HG03196 (cell line): ENCODE results near the gene GPR68.
"Not testable (repeated sequence)": the region's sequence is repeated elsewhere in the genome, so short reads cannot be mapped to it uniquely, and the experiment has no call there.

ENCODE experiments used
- ATAC-seq: cut with Tn5 transposase; IDR thresholded peaks from one replicate; pipeline ENCODE4 v1.9.1; 2021; ENCODE audit not compliant: unreplicated experiment

Gene GPR68

GRCh38 chr14:91230397-91231035, 14.0 kb downstream of the GPR68 start:
- ATAC-seq = no peak

DNA sequence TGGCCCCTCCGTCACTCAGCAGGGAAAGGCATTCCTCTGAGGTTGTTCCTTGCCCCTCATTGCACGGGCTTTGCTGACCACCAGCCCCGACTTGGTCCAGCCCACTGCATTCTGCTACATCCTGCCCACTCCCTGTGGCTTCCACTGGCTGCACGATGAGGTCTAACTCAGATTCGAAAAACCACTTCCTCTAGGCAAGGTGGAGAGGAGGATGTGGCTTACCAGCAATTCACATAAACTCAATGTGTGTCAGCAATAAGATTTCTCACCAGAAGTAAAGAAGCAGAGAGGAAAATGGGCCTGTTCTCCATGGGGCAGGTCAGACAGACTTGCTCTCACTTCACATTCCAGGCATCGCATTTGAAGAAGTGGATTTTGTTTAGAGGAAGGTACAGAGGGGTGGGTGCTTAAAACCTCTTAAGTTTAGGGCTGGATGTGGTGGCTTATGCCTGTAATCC, 14.7 kb downstream of the GPR68 start:
- ATAC-seq = peak; percentile 65

DNA sequence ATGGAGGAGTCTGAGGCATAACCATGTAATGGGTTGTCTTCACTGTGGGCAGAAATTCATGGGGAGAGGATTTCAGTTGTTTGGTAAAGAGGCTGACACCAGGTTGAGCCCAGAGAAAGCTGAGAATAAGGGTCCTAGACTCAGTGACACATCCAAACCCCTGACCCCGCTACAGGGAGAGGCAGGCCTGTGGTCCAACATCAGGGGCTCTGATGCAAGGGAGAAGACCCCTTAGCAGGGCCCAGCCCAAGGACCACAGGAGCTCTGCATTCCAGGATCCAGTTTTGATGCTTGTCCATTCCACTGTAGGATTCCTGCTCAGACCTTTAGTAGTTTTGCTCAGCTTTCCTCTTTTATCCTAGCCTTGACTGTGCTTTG, 15.5 kb downstream of the GPR68 start:
- ATAC-seq = no peak

- ATAC-seq = peak; percentile 75
Measured at GRCh38 chr14:91228112-91229004, 16.1 kb downstream of the GPR68 start.

DNA sequence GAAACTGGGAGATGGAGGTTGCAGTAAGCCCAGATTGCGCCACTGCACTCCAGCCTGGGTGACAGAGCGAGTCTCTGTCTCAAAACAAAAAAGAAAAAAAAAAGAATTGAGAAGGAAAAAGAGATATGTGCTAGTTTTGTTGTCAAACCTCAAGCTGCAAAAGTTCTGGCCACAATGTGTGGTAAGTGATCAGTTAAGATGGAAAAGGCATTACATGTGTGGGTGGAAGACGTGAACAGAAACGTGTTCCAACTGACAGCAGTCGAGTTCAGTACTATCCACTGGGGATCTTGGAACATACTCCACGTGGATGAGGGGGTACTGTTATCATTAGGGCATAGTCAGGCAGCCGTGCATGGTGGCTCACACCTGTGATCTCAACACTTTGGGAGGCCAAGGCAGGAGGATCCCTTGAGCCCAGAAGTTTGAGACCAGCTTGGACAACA, 17.3 kb downstream of the GPR68 start:
- no peak for ATAC-seq

DNA sequence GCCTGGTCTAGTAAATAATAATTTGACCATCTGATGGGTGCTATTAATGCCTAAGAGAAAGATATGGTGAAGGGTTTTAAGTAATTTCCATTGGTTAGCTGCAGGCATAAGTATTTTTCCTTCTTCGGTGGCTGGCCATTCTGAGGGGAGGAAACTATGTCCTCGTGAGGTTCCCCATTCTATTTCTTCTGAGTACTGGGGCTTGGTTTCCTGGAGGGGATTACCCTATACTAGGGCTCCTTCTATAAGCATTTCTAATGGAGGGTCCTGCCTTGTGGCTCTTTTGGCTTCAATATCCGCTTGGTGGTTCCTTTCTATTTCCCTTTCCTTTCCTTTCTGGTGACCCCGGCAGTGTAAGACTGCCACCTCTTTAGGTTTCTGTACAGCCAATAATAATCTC, 18.1 kb downstream of the GPR68 start:
- ATAC-seq = not testable (repeated sequence)

- ATAC-seq = no peak
Measured at GRCh38 chr14:91225025-91225424, 19.5 kb downstream of the GPR68 start.

- ATAC-seq = no peak
Measured at GRCh38 chr14:91223028-91223783, 21.3 kb downstream of the GPR68 start.

GRCh38 chr14:91221270-91221669, 23.2 kb downstream of the GPR68 start:
- no peak for ATAC-seq

GRCh38 chr14:91220581-91221000, 23.9 kb downstream of the GPR68 start:
- no peak for ATAC-seq

GRCh38 chr14:91219517-91220389, 24.8 kb downstream of the GPR68 start:
- ATAC-seq = no peak

DNA sequence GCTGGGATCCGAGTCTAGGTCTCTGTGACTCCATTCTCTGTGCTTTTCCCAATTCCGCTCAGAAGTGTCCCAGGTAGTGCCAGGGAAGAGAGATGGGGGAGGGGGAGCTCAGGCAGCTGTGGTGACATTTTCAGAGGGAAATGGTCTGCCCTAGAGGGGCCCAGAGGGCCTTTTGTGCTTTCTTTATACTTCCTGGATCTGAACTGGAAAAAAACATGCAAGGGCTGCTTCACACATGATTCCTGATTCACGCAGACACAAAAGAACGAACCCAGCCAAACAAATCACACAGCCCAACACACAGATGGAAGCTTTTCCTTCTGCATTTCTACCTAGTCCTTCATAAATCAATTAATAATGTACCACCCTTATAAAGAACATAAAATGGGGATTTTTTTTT, 26.5 kb downstream of the GPR68 start:
- ATAC-seq = no peak

DNA sequence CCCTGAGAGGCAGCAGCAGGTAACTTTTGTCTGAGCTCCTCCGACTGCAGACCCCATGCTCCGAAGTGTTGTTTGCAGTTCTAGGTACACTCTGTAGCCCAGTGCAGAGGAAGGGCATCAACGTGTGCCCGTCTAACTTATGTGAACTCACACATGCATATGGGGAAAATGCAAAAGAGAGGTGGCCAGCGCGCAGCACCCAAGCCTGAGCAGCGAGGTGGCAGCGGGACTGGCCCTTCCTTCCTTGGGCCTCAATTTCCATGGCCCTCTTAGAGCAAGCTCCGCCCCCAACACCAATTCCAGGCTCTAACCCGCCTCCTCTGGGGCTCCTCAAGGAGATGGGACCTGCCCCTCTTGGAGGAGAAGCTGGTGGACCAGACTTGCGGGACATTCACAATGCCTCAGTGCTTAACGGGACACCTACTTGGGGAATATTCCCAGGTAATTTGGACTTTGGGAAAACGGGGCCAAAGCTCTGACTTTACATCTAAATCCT, 27.7 kb downstream of the GPR68 start:
- no peak for ATAC-seq

DNA sequence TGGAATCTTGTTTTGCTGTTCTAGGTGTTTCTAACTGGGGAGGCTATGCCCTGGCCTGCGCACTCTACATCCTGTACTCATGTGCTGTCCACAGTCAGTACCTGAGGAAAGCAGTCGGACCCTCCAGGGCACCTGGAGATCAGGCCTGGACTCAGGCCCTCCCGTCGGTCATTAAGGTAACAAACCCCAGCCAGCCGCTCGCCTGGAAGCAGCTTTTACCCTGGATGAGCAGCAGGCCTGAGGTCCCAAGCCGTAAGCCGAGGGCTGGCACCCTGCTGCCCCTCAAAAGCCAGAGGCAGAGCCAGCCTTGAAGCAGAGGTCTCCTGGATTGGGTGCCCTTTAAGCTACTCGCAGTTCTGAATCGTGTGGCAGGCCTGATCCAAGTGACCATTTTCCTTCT, 29.1 kb downstream of the GPR68 start:
- ATAC-seq = no peak

DNA sequence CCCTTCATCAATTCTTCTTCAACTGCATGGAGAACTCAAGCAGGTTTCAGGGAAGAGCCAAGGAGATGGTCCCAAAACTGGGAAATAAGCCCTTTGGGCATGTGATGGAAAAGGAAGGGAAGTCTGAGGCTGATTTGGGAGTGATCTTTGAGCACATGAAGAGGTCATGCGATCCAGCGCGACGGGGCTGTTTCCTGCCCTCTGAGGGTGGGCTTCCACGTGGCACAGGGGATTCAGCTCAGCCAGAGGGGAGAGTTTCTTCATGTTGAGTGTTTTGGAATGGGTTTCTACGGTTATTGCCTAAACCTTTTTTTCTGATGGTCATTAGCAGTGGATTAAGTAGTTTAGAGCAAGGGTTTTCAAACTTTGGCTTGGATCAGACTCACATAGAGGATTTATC, 30.2 kb downstream of the GPR68 start:
- no peak for ATAC-seq

DNA sequence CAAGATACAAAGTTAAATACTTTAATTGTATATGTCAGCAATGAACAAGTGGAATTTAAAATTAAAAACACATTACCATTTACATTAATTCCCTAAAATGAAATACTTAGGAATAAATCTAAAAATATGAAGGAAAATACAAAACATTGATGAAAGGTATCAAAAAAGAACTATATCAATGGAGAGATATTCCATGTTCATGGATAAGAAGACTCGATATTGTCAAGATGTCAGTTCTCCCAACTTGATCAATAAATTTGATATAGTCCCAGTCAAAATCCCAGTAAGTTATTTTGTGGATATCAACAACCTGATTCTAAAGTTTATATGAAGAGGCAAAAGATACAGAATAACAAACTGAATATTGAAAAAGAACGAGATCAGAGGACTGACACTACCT, 33.5 kb downstream of the GPR68 start:
- no peak for ATAC-seq

- no peak for ATAC-seq
Measured at GRCh38 chr14:91207008-91207407, 37.5 kb downstream of the GPR68 start.

GRCh38 chr14:91205459-91205858, 39.0 kb downstream of the GPR68 start:
- ATAC-seq = no peak

GRCh38 chr14:91204657-91205056, 39.8 kb downstream of the GPR68 start:
- ATAC-seq = no peak

DNA sequence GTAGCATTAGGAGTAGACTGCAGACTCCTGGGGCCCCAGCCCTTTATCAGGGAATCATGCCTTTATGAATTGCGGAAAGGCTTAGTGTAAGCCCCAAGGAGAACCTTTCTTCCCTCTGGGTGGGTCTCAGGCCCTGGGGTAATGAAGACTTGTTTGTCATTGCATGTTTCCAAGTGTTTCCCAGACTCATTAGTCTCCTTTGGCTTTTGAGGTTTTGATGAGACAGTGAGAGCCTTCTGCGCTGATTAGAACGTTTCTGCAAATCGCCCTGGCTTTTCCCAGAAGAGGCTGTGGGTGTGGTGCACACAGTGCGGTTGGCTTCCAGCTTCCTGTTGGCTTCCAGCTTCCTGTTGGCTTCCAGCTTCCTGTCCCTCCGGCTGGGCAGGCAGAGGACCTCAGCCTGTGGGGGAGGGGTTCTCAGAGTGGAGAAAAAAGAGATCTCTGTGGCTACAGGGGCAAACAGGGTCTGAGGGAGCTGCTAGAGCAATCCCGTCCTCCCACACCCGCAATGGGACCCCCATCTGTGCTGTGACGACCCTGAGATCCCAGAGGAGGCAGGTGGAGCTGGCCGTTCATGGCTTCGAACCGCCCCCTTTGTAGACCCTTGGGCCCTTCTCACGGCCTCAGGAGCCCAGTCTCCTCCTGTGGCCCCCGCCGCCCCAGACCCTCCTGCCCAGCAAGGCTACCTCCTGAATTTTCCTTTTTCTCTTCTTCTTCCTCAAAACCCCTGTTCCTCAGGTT, 42.1 kb downstream of the GPR68 start:
- ATAC-seq = no peak
